Measurements from ENCODE around the gene SGF29.
"Not testable (repeated sequence)": the region's sequence is repeated elsewhere in the genome, so short reads cannot be mapped to it uniquely, and the experiment has no call there.

SGF29 gene

GRCh38 chr16:28534542-28535373 lies 19.0 kb upstream of the SGF29 start:
- no peak for DNase-seq

GRCh38 chr16:28537076-28537475 lies 16.6 kb upstream of the SGF29 start:
- no peak for DNase-seq

GRCh38 chr16:28537964-28538732 lies 15.6 kb upstream of the SGF29 start:
- DNase-seq, result no peak

DNA sequence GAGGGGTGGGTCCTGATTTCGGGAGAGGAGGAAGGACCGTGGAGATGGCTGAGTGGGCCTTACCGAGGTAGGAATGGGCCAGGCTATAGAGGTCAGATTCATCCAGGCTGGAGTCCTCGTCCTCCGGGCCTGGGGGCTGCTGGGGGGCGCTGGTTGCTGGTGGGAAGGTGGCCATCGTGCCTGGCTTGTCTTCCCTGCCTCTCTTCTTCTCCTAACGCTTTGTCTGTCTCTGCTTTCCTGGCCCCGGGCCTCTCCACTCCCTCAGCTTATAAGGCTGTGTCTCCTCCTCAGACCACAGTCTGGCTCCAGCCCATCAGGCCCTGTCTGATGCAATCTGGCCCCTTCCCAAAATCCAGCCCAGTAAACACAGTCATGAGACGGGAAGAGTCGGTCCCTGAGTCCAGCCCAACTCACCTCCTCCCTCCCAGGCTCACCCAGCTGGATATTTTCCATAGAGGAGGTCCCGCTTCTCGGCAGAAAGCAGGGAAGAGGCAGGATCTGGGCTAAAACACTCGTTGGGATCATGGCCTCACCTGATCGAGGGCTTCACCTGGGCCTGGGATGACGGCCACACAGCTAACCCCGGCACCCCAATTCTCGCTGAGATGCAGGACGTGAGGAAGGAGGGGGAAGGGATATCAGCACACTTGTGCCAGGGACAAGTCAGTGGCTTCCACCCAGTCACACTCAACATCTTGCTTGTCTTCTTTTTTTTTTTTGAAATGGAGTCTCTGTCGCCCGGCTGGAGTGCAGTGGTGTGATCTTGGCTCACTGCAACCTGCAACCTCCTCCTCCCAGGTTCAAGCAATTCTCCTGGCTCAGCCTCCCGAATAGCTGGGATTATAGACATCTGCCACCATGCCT lies 14.8 kb upstream of the SGF29 start, which contains the start of gene NUPR1:
NUPR1 (minus strand) TSS at position 242 of the 864 bp plus-strand sequence; CDS start at position 175, 67 bp downstream.
- DNase-seq, result no peak

DNA sequence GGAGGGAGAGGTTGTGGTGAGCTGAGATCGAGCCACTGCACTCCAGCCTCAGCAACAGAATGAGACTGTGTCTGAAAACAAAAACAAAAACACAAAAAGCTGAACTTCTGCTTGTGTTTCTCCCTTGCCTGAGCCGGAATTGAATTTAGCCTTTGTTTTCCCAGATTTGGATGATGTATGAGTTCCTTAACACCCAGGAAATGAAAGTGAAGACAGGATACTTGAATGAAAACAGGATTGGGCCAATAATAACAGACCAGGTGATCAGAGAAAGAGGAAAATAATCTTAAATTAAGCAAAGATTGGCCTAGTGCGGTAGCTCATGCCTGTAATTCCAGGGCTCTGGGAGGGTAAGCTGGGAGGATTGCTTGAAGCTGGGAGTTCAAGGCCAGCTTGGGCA lies 13.4 kb upstream of the SGF29 start:
- DNase-seq, result no peak

- DNase-seq, result no peak
Observed at GRCh38 chr16:28542646-28543045, 11.1 kb upstream of the SGF29 start.

DNA sequence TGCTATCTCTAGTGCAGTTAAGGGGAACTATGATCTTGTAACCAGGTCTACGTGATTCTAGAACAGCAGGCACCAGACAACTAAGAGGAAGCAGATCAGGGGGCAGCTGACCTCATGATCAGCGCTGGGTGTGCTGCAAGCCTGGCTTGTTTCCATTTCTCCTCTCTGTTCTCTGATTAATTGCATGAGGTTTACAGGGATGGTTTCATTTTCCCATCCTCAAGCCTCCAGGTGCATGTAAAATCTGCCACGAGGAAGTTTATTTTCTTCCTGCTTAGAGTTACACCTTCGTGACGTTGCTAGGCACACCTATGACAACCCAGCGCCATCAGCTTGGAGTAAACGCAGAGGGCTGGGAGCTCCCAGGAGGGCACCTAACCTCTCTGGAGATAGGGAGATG lies 10.6 kb upstream of the SGF29 start:
- DNase-seq, result no peak

GRCh38 chr16:28544998-28545397 lies 8.7 kb upstream of the SGF29 start:
- DNase-seq, result no peak

- not testable (repeated sequence) for DNase-seq
Observed at GRCh38 chr16:28545964-28546363, 7.8 kb upstream of the SGF29 start.

DNA sequence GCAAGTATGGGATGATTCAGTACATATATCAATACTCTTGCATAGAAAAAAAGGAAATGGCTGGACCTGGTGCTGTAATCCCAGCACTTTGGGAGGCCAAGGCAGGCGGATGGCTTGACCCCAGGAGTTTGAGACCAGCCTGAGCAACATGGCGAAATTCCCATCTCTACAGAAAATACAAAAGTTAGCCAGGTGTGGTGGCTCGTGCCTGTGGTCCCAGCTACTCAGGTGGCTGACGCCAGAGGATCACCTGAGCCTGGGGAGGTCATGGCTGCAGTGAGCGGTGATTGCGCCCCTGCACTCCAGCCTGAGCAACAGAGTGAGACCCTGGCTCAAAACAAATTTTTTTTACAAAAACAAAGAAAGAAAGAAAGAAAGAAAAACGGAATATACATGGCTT lies 7.1 kb upstream of the SGF29 start:
- DNase-seq, result no peak

- DNase-seq, result no peak
Observed at GRCh38 chr16:28548306-28548802, 5.4 kb upstream of the SGF29 start.

DNA sequence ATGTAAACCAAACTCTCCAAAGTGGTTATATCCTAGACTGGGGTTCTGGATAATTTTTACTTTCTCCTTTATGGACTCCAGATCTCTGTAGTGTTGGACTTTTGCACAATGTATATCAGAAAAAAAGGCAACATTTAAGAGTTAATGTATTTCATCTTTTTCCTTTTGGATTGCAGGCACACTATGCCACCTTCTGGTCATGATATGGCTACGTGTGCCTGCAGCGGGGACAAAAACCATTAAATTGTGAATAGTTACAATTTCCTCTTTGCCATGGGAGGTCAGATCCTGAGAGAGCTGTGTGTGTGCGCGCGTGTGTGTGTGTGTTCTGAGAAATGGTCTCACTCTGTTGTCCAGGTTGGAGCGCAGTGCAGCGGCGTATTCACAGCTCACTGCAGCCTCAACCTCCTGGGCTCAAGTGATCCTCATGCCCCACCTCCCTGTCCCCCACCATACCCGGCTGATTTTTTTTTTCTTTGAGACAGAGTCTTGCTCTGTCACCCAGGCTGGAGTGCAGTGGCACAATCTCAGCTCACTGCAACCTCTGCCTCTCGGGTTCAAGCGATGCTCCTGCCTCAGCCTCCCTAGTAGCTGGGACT lies 4.3 kb upstream of the SGF29 start:
- DNase-seq, result peak; percentile 39

DNA sequence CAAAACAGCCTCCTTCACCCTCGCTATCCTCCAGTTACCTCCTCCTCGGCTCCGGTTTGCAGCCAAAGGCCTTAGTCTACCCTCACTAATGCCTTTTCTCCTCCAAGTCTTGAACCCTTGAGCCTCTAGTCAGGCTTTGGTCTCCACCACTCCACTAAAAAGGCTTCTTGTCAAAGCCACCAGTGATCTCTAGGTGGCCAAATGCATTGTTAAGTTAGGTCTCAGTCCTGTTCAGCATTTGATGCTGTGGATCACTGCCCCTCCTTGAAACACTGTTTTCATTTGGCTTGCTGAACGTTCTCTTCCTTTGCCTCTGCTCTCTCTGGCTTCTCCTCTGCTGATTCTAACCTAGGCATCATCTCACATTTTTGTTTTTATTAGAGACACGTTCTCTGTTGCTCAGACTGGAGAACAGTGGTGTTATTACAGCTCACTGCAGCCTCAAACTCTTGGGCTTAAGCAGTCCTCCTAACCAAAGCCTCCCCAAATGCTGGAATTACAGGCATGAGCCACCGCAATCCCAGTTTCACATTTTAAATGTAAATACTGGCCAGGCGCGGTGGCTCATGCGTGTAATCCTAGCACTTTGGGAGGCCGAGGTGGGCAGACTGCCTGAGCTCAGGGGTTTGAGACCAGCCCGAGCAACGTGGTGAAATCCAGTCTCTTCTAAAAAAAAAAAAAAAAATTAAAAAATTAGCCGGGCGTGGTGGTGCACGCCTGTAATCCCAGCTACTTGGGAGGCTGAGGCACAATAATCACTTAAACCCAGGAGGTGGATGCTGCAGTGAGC lies 1.1 kb downstream of the SGF29 start:
- no peak for DNase-seq

DNA sequence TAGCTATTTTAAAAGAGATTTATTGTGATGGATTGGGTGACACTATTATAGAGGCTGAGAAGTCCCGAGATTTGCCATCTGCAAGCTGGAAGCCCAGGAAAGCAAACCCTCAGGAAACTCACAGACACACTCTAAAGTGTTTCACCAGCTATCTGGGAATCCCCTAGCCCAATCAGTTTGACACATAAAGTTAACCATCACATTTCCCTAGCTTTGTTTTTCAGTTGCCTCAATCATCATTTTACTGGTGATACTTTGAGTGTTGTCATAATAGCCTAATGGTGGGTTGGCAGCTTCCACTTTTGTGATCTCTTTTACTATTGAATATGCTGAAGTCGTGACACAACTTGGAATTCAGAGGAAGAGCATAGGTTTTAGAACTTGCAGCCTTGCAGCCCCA lies 1.8 kb downstream of the SGF29 start:
- no peak for DNase-seq

- DNase-seq, result no peak
Observed at GRCh38 chr16:28556914-28557320, 3.2 kb downstream of the SGF29 start.

GRCh38 chr16:28558456-28558855 lies 4.7 kb downstream of the SGF29 start:
- no peak for DNase-seq

DNA sequence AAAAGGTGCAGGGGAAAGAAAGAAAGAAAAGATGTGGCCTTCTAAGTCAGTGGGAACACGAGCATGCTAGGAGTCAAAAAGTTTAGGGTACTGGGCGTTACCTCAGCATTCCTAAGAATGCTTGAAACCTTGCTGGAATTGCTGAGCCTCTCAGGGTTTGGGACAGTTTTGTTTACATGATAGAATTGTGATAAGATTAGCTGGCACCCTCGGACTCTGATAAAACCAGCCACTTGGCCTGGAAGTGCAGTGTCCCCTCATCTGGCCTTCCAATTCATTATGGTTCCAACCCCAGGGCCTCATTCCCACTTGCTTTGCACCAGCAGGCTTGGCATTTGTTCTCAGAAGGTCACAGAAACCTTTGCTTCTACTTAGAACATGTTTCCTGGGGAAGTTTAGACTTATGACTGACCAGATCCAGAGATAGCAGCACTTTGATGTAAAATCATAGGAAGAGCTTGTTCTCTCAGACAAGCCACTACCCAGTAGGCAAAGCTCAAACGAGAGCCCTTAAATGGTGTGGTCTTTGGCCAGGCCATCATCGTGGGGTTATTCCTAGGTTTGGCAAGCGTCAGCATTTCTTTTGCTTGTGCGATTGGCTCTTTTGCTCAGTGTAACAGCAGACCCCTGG lies 8.0 kb downstream of the SGF29 start:
- no peak for DNase-seq

DNA sequence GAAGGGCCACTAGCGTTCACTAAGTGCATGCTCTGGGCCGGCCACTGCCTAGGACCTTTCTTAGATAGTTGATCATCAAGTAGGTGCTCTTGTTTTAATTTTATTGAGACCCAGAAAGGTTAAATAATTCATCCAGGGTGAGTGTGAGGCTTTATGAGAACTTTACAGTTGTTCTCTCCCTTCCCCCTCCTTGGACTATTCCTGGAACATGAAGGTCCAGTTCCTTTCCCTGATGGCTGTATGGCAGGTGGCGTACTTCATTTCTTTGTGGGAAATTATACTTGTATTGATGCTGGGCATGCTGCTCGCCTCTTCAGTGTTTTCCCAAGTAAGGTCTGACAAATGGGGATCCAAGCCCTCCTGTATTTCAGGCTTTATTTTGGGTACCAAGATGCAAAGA lies 8.5 kb downstream of the SGF29 start:
- DNase-seq, result no peak

DNA sequence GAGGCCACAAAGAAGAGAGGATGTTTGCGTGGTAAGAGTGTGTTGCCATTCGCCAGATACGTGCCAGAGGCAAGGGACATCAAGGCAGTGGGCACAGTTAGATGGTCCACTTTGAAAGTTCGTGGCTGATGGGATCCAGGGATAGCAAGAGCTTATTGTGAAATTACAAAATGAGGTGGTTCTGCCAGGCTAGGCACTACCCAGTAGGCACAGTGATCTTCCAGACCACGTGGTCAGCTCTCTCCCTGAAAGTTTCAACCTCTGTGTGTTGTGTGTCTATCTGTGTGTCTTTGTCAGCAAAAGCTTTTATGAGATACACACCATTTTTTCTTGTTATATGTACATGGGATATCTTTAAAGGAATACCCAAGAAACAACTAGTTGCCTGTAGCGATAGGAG lies 9.5 kb downstream of the SGF29 start:
- no peak for DNase-seq

DNA sequence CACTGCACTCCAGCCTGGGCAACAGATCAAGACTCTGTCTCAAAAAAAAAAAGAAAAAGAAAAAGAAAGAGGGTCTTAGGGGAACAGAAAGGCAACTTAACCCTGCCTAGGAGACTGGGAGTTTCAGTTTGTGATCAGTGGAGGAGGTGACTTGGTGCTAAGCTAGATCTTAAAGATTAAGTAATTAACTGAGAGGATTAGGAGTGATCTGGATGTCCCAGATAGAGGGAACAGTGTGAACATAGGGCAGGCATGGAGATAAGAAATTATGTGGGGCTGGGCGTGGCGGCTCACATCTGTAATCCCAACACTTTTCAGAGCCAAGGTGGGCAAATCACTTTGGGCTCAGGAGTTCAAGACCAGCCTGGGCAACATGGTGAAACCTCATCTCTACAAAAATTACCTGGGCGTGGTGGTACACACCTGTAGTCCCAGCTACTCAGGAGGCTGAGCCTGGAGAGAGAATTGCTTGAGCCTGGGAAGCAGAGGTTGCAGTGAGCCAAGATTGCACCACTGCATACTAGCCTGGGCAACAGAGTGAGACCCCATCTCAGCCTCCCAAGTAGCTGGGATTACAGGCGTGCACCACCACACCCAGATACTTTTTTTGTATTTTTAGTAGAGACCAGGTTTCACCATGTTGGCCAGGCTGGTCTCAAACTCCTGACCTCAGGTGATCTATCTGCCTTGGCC lies 12.7 kb downstream of the SGF29 start:
- DNase-seq, result not testable (repeated sequence)

DNA sequence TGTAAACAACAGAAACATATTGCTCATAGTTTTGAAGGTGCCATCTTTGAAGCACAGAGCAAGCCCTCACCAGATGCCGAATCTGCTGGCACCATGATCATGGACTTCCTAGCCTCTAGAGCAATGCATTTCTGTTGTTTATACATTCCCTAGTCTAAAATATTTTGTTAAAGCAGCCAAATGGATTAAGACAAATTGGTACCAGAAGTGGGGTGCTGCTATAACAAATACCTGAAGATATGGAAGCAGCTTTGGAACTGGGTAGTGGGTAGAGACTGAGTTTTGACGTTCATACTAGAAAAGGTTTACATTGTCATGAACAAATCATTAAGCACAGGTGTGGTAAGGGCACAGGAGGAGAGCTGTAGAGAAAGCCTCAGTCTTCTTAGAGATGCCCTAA lies 13.6 kb downstream of the SGF29 start:
- no peak for DNase-seq
